Loucy (cell line): Measurements from ENCODE around the gene RHBDF1.

Experiments
- H2AFZ ChIP-seq: fragments of 200-600 bp; sonication (generic); 2 replicates; pipeline ENCODE4 v1.6.0; 2016; ENCODE audit warnings: antibody characterized with exemption, mild to moderate bottlenecking, low read length, moderate library complexity
- H3F3A ChIP-seq: fragments of 200-600 bp; 2 replicates; pipeline ENCODE4 v1.6.0; 2016; ENCODE audit warnings: antibody characterized with exemption, low read depth, mild to moderate bottlenecking
- H3K27me3 ChIP-seq: fragments of 200-600 bp; sonication (generic); 2 replicates; pipeline ENCODE4 v1.6.1; 2014; ENCODE audit warnings: low read length, mild to moderate bottlenecking; ENCODE audit not compliant: insufficient read depth, poor library complexity, severe bottlenecking
- H3K36me3 ChIP-seq: fragments of 200-600 bp; sonication (generic); 2 replicates; pipeline ENCODE4 v1.6.1; 2016; ENCODE audit warnings: low read length; ENCODE audit not compliant: insufficient read depth
- H3K4me1 ChIP-seq: fragments of 200-600 bp; sonication (generic); 2 replicates; pipeline ENCODE4 v1.5.1; 2014; ENCODE audit warnings: low read length, mild to moderate bottlenecking; ENCODE audit not compliant: insufficient read depth, poor library complexity, severe bottlenecking
- H3K4me2 ChIP-seq: fragments of 200-600 bp; sonication (generic); 2 replicates; pipeline ENCODE4 v1.6.0; 2014; ENCODE audit warnings: antibody characterized with exemption, low read length, low read depth, mild to moderate bottlenecking; ENCODE audit not compliant: poor library complexity, severe bottlenecking
- H3K4me3 ChIP-seq: fragments of 200-600 bp; sonication (generic); 2 replicates; pipeline ENCODE4 v1.5.1; 2014; ENCODE audit warnings: low read length, mild to moderate bottlenecking, mixed read lengths; ENCODE audit not compliant: poor library complexity, severe bottlenecking
- H3K79me2 ChIP-seq: fragments of 200-600 bp; sonication (generic); 2 replicates; pipeline ENCODE4 v1.6.1; 2014; ENCODE audit warnings: low read length; ENCODE audit not compliant: insufficient read depth
- H3K9ac ChIP-seq: fragments of 200-600 bp; sonication (generic); 2 replicates; pipeline ENCODE4 v1.6.0; 2014; ENCODE audit warnings: mild to moderate bottlenecking, low read depth, low read length, moderate library complexity; ENCODE audit not compliant: poor library complexity, severe bottlenecking
- H3K9me2 ChIP-seq: fragments of 200-600 bp; sonication (generic); replicated peaks from 2 replicates; pipeline ENCODE4 v1.6.1; 2016; ENCODE audit warnings: low read depth, low read length, mixed read lengths
- H3K9me3 ChIP-seq: fragments of 200-600 bp; sonication (generic); 2 replicates; pipeline ENCODE4 v1.6.1; 2014; ENCODE audit warnings: mild to moderate bottlenecking, antibody characterized with exemption, low read length, low read depth; ENCODE audit not compliant: insufficient read depth
- H4K20me1 ChIP-seq: fragments of 200-600 bp; sonication (generic); 2 replicates; pipeline ENCODE4 v1.6.0; 2014; ENCODE audit warnings: antibody characterized with exemption, low read length, mild to moderate bottlenecking; ENCODE audit not compliant: insufficient read depth, poor library complexity, severe bottlenecking
- EZH2phosphoT487 ChIP-seq: fragments of 200-600 bp; IDR thresholded peaks from 2 replicates; pipeline ENCODE4 v1.6.1; 2018; ENCODE audit warnings: antibody characterized with exemption, mild to moderate bottlenecking, moderate library complexity, borderline replicate concordance
- TF ChIP-seq, protein P1 (sequence below): fragments of 200-600 bp; sonication (generic); conservative IDR thresholded peaks from 2 replicates; pipeline ENCODE4 v1.5.1; 2014; ENCODE audit warnings: mild to moderate bottlenecking, antibody characterized with exemption, low read length

Gene RHBDF1

DNA sequence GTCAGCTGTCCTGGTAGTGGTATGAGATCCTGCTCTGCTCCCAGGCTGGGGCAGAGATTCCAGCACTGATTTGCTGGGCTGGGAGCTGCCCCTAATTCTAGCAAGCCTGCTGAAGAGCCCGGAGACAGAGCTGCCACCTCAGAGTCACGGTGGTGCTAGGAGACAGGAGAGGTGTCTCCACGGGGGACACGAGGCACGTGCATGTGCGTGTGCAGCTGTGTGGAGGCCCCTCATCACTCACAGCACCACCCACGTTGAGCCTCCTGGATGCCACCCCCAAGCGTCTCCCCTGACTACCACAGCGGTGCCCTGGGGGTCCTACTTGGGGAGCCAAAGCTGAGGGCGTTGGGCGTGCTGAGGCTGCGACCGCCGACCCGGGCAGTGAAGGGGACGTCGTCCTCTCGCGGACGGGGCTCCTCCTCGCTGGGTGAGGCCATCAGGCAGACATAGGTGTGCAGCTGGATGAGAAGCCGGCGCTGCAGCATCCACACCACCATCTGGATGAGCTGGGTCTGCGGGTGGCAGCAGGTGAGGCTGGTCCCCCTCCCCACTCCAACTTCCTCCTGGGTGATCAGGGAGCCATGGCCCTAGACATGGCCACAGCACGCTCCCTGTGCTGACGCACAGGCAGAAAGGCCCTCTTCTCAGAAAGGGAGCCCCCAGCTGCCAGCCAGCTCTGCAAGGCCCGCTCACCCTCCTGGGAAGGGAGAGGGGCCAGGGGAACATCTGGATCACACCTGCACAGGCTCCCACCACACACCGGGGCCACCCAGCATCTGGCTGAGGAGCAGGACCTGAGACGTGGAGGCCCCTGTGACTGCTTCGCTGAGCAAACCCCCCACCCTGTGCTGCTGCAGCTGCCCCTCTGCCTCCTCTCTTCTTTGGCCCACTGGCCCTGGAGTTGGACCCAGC is 17.2 kb upstream of the RHBDF1 start:
- H3K27me3 ChIP-seq = no peaks in the 10 kb centered on the region
- H3K4me3 ChIP-seq = no peak overlapping the region
- no peaks in the 10 kb centered on the region; the same call in 1 of the 2 replicates for H3F3A ChIP-seq
- H3K79me2 ChIP-seq = no peaks in the 10 kb centered on the region; the same call in 1 of the 2 replicates
- peaks cover 23% of the 10 kb centered on the region for H3K4me1 ChIP-seq
- no peak overlapping the region for H3K4me2 ChIP-seq
- no peaks in the 10 kb centered on the region for H3K9me3 ChIP-seq
- TF ChIP-seq EZH2phosphoT487 = no peak
- TF ChIP-seq, protein P1, sequence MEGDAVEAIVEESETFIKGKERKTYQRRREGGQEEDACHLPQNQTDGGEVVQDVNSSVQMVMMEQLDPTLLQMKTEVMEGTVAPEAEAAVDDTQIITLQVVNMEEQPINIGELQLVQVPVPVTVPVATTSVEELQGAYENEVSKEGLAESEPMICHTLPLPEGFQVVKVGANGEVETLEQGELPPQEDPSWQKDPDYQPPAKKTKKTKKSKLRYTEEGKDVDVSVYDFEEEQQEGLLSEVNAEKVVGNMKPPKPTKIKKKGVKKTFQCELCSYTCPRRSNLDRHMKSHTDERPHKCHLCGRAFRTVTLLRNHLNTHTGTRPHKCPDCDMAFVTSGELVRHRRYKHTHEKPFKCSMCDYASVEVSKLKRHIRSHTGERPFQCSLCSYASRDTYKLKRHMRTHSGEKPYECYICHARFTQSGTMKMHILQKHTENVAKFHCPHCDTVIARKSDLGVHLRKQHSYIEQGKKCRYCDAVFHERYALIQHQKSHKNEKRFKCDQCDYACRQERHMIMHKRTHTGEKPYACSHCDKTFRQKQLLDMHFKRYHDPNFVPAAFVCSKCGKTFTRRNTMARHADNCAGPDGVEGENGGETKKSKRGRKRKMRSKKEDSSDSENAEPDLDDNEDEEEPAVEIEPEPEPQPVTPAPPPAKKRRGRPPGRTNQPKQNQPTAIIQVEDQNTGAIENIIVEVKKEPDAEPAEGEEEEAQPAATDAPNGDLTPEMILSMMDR = no peak
- no peak overlapping the region for H2AFZ ChIP-seq
- H4K20me1 ChIP-seq = no peaks in the 10 kb centered on the region
- H3K36me3 ChIP-seq = no peaks in the 10 kb centered on the region
- no peak overlapping the region for H3K9ac ChIP-seq
- no peaks in the 10 kb centered on the region for H3K9me2 ChIP-seq

DNA sequence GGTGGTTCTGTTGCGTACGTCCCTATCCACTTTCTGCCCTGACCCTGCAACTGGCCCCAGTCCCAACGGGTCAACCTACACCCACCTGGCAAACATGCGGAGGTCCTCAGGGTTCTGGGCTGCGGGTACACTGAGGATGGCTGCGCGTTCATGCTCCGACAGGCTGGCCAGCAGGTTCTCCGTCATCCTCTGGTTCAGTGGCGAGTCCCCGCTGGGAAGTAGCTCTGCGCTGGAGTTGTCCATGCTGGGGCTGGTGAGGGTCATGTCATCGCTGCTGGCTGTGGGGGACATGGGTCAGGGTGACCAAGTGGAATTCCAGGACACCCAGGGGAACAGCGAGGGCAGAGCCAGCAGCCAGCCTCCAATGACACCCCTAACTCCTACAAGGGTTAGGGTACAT is 16.2 kb upstream of the RHBDF1 start:
- H3K4me2 ChIP-seq = no peak overlapping the region
- no peaks in the 10 kb centered on the region for H3K9me2 ChIP-seq
- H3K9ac ChIP-seq = no peak overlapping the region
- H3K4me1 ChIP-seq = peaks cover 33% of the 10 kb centered on the region
- H4K20me1 ChIP-seq = no peaks in the 10 kb centered on the region
- no peaks in the 10 kb centered on the region for H3K9me3 ChIP-seq
- H3K4me3 ChIP-seq = no peak overlapping the region
- H2AFZ ChIP-seq = no peak overlapping the region
- no peak for TF ChIP-seq EZH2phosphoT487
- TF ChIP-seq, protein P1 = no peak
- no peaks in the 10 kb centered on the region for H3K27me3 ChIP-seq
- H3K36me3 ChIP-seq = no peaks in the 10 kb centered on the region
- H3K79me2 ChIP-seq = no peaks in the 10 kb centered on the region; the same call in 1 of the 2 replicates
- H3F3A ChIP-seq = no peaks in the 10 kb centered on the region; the same call in 1 of the 2 replicates

DNA sequence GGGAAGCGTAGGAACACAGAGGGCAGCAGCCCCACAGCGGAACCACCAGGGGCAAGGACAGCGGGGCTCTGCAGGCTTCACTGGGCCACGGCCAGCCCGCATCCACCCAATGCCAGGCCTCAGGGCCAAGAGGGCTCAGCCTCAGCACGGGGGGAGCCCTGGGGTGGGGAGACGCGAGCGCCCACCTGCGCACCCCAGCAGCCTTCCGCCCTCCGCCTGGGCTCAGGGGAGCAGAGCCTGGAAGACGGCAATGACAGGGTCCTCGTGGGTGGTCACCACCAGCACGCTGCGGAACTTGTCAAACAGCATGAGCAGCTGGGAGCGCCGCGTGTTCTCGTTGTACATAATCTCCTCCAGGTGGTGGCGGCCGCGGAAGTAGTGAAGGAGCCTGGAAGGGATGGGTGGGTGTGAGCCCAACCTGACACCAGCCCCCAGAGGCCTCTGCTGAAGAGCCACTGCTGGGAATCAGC is 14.1 kb upstream of the RHBDF1 start:
- peak overlapping the region; percentile 81 for H3K4me2 ChIP-seq
- H3K27me3 ChIP-seq = no peaks in the 10 kb centered on the region
- H3K9ac ChIP-seq = peak overlapping the region; percentile 72
- peaks cover 38% of the 10 kb centered on the region for H3K4me1 ChIP-seq
- TF ChIP-seq EZH2phosphoT487 = no peak
- TF ChIP-seq, protein P1 = no peak
- no peaks in the 10 kb centered on the region; the same call in 1 of the 2 replicates for H3K79me2 ChIP-seq
- H3F3A ChIP-seq = no peaks in the 10 kb centered on the region; the same call in 1 of the 2 replicates
- H3K9me3 ChIP-seq = no peaks in the 10 kb centered on the region
- H2AFZ ChIP-seq = no peak overlapping the region
- H4K20me1 ChIP-seq = no peaks in the 10 kb centered on the region
- H3K9me2 ChIP-seq = no peaks in the 10 kb centered on the region
- H3K4me3 ChIP-seq = peak overlapping the region; percentile 62
- H3K36me3 ChIP-seq = no peaks in the 10 kb centered on the region
